Left ventricle myocardium inferior (tissue), 1 donor: ENCODE results near the gene CHRNA7. TPM values are rescaled to one million over a fixed set of nuclear protein-coding genes. Genes with fewer than 3 reads are reported as not detected.

Experiments used
- DNase-seq: peaks from one replicate; pipeline ENCODE4 v3.0.0-alpha.2; 2020
- H3K27ac ChIP-seq: fragments of 200-600 bp; replicated peaks from 2 replicates; pipeline ENCODE4 v1.8.0; 2021
- H3K27me3 ChIP-seq: fragments of 200-600 bp; 2 replicates; pipeline ENCODE4 v1.8.0; 2021; ENCODE audit warnings: low read depth
- H3K36me3 ChIP-seq: fragments of 200-600 bp; 2 replicates; pipeline ENCODE4 v1.8.0; 2021
- H3K4me1 ChIP-seq: fragments of 200-600 bp; 2 replicates; pipeline ENCODE4 v1.8.0; 2021
- H3K4me3 ChIP-seq: fragments of 200-600 bp; 2 replicates; pipeline ENCODE4 v1.8.0; 2021; ENCODE audit warnings: mild to moderate bottlenecking, moderate library complexity
- H3K9me3 ChIP-seq: fragments of 200-600 bp; replicated peaks from 2 replicates; pipeline ENCODE4 v1.8.0; 2021
- CTCF ChIP-seq: fragments of 200-600 bp; IDR thresholded peaks from 2 replicates; pipeline ENCODE4 v1.8.0; 2021; ENCODE audit warnings: antibody characterized with exemption, mild to moderate bottlenecking, borderline replicate concordance
- intact Hi-C: fragments of 100-400 bp; cut with micrococcal nuclease; formaldehyde crosslinking; loops from one replicate; pipeline ENCODE4 v1.11.0; 2022
- total RNA-seq: library from RNA; stranded (reverse); fragmentation: NEBNext Ultra II Directional; extraction: Animal tissue kit (Norgen Biotek cat#: 25700); gene quantifications from one replicate; pipeline ENCODE4 v1.2.1, GENCODE V29; 2021
- donor health status: DM: no; HTN: yes; CAD: no; lungs with severe emphysema.

The CHRNA7 gene
- total RNA-seq, 1 donor from 2014 or later: 0.60 TPM

- intact Hi-C loops: no loop called here
Observed at GRCh38 chr15:32004249-32004648, 26.1 kb upstream of the CHRNA7 start.

GRCh38 chr15:32007355-32007960, 22.9 kb upstream of the CHRNA7 start:
- no peak for DNase-seq
- no peaks in the 10 kb centered on the region for H3K36me3 ChIP-seq
- no peak overlapping the region for H3K4me3 ChIP-seq
- TF ChIP-seq CTCF: no peak
- intact Hi-C loops: no loop called here
- no peaks in the 10 kb centered on the region for H3K4me1 ChIP-seq
- H3K9me3 ChIP-seq: no peaks in the 10 kb centered on the region
- peaks cover 12% of the 10 kb centered on the region for H3K27me3 ChIP-seq
- no peak overlapping the region for H3K27ac ChIP-seq

More at GRCh38 chr15:32004249-32004648, 26.1 kb upstream of the CHRNA7 start:
- no peak for TF ChIP-seq CTCF
- Histone ChIP-seq H3K36me3 (no peaks in the 10 kb centered on the region), H3K4me1 (no peaks in the 10 kb centered on the region), H3K9me3 (no peaks in the 10 kb centered on the region), H3K27me3 (peaks cover 12% of the 10 kb centered on the region), H3K4me3 (no peak overlapping the region), H3K27ac (no peak overlapping the region)
- DNase-seq: no peak

GRCh38 chr15:32014953-32015352, 15.4 kb upstream of the CHRNA7 start:
- no peaks in the 10 kb centered on the region for H3K4me1 ChIP-seq
- H3K27me3 ChIP-seq: peaks cover 42% of the 10 kb centered on the region
- H3K9me3 ChIP-seq: peaks cover 8% of the 10 kb centered on the region
- H3K36me3 ChIP-seq: no peaks in the 10 kb centered on the region
- DNase-seq: no peak
- TF ChIP-seq CTCF: no peak
- H3K27ac ChIP-seq: no peak overlapping the region
- H3K4me3 ChIP-seq: no peak overlapping the region
- intact Hi-C loops: no loop called here

GRCh38 chr15:32020156-32020555, 10.2 kb upstream of the CHRNA7 start:
- H3K4me1 ChIP-seq: no peaks in the 10 kb centered on the region
- peaks cover 45% of the 10 kb centered on the region for H3K27me3 ChIP-seq
- no peak for DNase-seq
- H3K36me3 ChIP-seq: no peaks in the 10 kb centered on the region
- intact Hi-C loops: no loop called here
- no peak for TF ChIP-seq CTCF
- no peak overlapping the region for H3K27ac ChIP-seq
- H3K4me3 ChIP-seq: no peak overlapping the region
- no peaks in the 10 kb centered on the region for H3K9me3 ChIP-seq

GRCh38 chr15:32028921-32029320, 1.4 kb upstream of the CHRNA7 start:
- no peak overlapping the region for H3K4me3 ChIP-seq
- H3K4me1 ChIP-seq: peaks cover 19% of the 10 kb centered on the region
- intact Hi-C loops: no loop called here

More at GRCh38 chr15:32028921-32029320, 1.4 kb upstream of the CHRNA7 start:
- no peaks in the 10 kb centered on the region for H3K9me3 ChIP-seq
- H3K36me3 ChIP-seq: no peaks in the 10 kb centered on the region
- no peak for DNase-seq
- TF ChIP-seq CTCF: no peak
- H3K27ac ChIP-seq: no peak overlapping the region
- H3K27me3 ChIP-seq: peaks cover 76% of the 10 kb centered on the region
